GM18909 (cell line): ENCODE data around the gene PGBD5.
"Not testable (repeated sequence)": the region's sequence is repeated elsewhere in the genome, so short reads cannot be mapped to it uniquely, and the experiment has no call there.

Experiments
- ATAC-seq: cut with Tn5 transposase; IDR thresholded peaks from one replicate; pipeline ENCODE4 v1.9.1; 2021; ENCODE audit warnings: mild to moderate bottlenecking; ENCODE audit not compliant: unreplicated experiment, poor library complexity

Gene PGBD5

DNA sequence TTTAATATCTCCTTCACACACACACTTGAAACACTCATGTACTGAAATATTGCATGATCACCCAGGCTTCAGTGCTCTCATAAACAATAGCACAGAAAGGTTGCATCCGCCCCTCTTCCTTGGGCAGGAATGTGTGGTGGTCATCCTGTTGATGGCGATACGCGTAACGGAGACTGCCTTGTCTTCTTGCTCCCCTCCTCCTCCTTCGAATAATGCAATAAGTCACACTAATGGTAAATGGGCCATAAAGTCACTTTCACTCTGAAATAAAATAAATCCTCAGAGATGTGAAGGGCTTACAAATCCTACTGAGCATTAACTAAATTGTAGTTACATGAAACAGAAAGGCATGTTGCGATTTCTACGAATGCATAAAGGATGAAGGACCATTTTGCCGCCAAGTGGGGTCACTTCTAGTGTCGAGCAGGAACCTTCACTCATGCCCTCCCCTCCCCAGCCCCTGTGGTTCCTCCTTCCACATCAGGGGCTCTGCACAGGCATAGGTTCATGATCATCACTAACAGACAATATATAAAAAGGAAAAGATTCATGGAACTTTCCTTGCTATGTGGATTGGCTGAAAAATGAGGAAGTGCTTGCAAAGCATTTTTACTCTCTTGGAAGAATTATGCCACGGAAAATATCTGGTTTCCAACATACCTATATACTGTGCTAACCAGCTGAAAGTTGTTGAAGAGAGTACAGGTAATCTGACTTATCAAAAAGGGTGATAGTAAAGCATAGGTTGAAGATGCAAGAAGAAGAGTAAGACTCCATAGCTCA is 1.2 kb upstream of the PGBD5 start:
- no peak for ATAC-seq

DNA sequence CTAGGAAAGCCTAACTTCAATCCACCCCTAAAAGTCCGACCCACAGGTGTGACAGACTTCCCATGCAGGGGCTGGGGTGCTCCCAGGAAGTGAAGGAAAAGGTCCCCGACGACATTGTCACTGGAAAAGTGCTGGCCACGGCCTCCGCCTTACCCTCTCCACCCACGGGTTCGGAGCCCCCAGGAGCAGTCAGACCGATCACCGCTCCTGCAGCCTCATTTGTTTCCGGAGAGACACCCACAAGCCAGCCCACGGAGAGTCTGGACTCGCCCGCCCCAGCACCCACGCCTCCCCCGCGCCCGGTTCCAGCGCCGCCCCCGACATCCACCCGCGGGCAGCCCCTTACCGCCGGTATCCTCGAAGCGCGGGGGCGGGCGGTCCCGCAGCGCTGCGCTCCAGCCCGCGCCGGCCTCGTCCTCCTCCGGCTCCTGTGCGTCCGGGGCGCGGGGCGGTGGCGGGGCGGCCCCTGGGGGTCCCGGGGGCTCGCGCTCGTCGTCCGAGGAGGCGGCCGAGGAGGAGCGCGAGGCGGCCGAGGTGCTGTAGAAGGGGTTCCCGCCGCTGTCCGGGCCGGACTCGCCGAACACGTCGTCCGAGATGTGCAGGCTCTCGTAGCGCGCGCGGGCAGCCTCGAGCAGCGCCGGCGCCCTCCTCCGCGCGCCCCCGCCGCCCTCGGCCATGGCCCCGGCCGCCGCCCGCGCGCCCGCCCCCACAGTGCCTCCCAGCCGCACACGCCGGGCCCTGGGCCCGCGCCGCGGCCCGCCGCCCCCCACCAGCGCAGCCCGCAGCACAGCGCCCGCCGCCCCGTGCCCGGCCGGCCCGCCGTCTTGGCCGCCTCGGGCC is 660 bp downstream of the PGBD5 start:
- no peak for ATAC-seq

DNA sequence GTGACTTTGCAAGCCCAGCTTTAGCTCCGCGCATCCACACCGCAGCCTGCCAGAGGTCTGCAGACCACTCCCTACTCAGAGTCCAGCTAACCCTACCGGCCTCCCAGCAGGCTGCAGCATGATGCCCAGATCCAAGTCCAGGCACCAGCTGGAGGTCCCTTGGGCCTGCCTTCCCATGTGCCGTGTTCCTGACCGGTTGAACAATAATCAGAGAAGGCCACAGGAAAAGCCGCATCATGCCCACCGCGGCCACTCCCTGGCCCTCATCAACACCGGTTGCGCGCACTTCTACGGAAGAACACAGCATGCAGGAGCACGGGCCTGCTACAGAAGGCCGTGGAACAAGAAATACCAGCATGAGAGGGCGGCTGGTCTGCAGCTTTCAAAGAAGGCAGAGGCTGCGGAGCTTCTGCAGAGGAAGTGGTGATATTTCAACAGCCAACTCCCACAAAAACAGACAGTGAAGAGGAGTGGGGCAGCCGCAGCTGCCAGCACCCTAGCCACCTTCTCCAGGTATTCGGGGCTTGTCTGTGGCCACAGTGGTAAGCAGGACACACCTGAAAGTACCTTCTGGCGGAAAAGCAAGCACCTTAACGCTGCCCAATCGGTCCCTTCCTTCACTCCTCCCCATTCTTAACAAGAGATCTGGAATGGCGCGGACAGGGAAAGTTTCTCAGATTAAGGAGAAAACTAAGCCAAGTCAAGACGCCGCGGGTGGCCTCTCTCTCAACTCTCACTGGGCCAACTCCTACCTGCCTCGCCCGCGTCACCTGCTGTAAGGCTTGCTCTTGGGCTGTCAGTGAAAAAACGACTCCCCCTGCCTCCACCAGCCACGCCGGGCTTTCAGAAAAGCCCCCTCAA is 1.5 kb downstream of the PGBD5 start:
- ATAC-seq = no peak

DNA sequence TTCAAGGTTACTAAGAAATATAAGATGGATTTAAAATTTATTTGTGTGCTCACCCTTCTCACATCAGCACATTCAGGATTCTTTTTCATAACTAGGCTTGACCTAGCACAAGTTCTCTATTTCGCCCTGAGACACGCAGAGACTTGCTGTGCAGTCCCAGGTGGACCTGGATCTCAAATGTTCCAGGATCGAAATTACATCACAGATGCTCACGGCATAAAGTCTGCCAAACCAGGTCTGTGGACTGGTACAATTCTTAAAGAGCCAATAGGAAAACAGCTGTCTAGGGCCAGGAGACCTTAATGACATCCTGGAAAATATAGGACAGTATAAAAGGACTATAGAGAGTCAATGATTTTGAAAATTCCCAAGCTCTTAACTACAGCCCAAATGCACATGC is 2.2 kb downstream of the PGBD5 start:
- ATAC-seq = no peak

DNA sequence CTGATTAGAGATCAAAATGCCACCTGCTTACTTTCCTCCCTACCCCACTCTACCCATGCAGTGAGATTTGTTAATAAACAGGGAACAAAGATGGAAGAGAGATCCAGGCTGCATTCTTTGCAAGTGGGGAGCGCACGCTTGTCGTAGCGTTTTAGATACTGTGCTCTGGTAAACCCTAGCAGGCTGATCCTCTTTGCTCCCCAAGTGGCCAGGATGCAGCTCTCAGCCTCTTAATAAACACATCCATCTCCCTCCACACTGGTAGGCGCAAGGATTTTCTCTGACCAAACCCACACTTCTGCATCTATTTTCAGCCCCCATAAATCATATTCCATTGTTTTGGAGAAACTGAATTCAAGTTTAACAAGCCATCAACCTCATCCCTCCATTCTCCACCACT is 2.9 kb downstream of the PGBD5 start:
- no peak for ATAC-seq

DNA sequence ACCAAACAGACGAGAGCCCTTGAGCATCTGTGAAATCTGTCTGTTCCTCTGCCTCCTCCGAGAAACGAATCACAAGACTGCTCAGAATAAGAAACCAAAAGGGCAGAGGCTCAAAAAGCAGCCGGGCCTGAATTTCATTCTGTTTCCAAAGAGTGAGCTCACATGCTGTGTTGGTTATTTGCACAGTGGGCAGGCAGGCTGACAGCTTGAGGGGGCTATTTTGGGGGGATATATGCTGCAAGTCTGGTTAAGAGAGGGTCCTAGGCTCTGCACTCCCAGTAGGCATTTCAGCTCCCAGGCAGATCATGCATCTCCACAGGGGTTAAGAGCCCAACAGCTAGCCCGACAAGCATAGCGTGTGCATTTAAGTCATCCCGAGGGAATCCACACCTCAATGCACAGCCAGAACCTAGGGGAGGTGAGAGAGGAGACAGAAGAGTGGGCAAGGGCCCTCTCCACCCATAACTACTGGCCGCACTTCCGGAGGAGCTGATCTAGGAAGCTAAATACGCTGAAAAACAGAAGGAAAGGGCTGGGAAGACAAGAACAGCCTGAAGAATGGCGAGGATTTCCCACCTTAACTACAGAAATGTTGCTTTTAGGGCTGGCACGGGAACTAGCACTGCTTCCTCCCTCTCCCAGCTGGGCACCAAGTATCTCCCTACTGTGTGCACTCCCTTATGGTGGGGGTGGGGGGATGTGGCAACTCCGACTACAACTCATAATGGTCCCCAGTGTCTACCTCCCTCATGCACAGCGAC is 3.7 kb downstream of the PGBD5 start:
- no peak for ATAC-seq

DNA sequence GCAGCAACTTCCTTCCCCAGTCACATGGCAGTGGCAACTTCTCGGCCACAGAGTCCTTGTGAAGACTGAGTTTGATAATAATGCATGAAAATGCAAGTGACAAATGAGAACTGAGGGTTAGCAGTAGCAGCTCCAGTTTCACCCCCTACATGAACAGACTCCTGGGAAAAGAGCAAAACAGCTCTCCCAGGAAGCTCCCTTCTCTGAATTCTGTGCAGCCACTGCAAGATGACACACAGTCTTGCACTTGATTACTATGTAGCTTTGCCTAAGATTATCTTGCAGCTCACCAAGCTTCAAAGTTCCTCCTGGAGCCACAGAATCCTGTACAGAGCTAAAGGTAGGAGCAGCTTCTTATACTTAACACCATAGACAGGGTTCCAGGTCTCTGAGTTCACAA is 4.7 kb downstream of the PGBD5 start:
- ATAC-seq = no peak

- not testable (repeated sequence) for ATAC-seq
Measured at GRCh38 chr1:230420372-230420771, 5.8 kb downstream of the PGBD5 start.

- ATAC-seq = no peak
Measured at GRCh38 chr1:230416430-230416829, 9.7 kb downstream of the PGBD5 start.

DNA sequence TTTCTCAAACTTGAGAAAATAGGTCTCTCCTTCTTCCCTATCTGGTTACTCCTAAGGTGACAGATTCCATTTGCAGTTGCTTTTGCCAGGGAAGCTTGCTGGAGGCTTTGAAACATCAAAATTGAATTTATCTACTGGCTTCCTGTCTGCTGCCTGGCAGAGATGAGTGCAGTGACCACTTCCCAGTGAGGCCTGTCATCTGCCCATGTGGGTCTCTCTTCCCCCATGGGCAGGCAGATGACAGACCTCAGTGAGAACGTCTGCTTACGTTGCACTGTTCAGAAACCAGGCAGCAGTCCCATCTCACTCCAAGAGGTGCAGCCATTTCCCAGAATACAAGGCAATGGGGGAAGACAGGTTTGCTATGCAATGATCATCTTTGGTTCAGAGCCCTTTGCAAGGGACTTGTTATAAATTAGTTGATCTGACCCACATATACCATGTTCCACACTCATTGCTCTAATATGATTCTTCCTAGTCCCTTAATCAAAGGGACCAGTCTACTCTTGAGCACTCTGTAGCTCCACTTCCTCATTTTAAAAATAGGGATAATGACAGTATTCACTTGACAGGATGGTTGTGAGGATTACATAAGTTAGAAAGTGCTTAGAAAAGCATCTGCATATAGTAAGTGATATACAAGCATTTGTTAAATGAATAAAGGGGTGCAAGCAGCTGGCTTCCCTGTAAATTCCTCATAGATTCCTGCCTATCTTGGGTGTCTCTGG is 10.6 kb downstream of the PGBD5 start:
- no peak for ATAC-seq

DNA sequence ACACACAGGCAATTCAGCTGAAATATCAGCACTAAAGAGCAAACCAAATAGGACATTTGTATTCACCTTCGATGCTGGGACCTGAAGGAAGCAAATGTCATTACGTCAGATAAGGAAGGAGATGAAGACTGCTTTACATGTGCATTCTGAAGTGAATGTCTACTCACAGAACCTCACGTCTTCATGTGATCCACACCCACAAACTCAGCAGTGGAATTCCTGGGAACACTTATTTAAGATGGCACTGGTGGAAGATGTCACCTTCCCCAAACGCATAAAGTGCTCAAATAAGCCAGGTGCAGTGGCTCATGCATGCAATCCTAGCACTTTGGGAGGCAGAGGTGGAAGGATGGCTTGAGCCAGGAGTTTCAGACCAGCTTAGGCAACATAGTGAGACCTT is 11.4 kb downstream of the PGBD5 start:
- no peak for ATAC-seq

DNA sequence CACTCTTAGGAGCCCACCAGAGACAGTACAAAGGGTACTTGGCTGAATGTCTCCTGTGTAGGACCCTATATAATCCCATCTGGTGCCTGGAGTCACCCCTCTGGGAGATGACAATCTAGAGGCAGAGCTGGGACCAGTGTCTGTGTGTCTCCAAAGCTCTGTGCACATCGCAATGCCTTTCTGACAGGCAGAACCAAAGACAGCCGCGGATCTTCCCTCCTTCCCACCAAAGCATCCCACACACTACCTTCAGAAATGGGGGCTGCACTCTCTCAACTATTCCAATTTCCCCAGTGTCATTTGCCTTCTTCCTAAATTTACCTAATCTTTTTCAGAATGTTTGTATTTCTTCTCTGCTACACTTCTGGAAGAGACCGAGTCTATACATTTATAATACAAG is 12.0 kb downstream of the PGBD5 start:
- ATAC-seq = no peak

DNA sequence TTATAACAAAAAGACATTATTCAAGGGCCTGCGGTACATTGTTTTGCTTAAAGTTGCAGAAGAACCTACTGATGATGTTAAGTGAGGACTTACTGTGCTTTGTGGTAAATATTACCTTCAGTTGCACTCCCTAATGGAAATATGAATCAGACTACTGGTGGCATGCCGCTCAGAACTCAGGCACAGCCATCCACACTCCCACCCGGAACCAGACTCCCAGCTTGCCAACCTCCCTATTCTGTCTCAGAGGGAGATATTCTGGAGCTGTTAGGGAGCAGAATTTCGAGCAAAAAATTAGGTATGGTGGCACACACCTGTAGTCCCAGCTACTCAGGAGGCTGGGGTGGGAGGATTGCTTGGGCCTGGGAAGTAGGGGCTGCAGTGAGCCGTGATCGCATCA is 13.1 kb downstream of the PGBD5 start:
- no peak for ATAC-seq

DNA sequence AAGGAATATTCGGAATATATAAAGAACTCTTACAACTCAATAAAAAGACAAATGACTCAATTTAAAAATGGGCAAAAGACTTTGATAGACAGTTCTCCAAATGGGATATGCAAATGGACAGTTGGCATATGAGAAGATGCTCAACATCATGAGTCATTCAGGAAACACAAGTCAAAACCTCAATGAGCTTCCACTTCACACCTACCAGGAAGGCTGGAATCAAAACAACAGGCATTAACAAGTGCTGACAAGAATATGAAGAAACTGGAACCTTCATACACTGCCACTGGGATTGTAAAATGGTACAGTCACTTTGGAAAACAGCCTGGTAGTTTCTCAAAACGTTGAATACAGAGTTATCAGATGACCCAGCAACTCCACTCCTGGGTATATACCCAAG is 17.2 kb downstream of the PGBD5 start:
- no peak for ATAC-seq

DNA sequence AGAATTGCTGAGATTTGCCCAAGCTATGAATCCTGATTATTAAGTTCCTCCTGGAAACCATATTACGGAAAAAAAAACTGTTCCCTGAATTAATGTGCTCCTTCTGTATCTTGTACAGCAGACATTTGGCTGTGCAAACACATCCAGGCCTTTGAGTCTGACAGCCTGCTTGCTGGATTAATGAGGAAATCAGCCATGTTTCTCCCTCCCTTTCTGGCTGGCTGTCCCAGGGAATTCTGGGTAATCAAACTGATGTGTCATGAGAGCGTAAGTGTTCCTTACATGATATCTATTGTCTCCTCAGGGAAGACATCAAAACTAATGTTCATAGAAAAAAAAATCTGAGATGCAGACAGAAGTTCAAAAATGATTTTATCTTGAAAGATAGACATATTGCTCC is 18.8 kb downstream of the PGBD5 start:
- ATAC-seq = no peak

GRCh38 chr1:230406727-230407126 is 19.4 kb downstream of the PGBD5 start:
- ATAC-seq = not testable (repeated sequence)

GRCh38 chr1:230403442-230403841 is 22.7 kb downstream of the PGBD5 start:
- no peak for ATAC-seq

DNA sequence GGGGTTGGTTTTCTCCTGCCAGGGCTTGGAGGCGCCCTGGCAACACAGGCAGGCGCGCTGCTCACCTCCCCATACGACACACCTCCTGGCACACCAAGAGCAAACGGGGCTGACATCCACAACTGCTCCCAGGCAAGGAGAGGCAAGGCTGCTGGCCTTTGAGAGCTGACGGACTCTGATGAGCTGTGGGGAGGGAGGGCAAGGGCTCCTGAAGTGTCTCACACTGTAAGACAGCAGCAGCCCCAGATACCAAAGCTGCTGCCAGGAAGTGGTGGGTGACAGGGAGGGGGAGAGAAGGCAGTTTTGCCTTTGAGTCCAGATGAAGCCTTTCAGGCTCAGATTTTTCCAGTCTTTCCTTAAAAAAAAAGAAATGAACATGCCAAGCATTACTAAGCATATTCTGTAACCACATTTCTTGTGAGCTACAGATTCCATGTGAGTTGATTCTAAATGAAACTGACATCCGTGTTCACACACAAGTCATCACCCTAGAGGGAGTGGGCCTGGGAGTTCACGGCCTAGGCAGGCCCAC is 24.3 kb downstream of the PGBD5 start:
- no peak for ATAC-seq

DNA sequence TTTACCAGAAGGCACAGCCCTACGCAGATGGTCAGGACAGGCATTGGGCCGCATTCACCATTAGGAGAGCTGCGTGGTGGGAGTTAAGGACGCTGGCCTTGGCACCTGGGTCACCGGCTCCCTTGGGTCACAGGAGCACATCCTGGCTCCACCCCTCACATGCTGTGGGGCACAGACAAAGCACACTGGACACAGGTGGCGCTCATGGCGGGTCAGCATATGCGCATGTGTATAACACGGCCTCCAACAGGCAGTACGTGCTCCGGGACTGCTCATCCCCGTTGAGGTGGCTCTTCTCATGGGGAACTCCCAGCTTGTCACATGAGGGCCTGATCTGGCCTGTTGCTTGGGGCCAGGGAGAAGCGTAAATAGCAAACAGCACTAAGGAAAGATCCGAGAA is 25.0 kb downstream of the PGBD5 start:
- ATAC-seq = no peak
